Midbrain (tissue), 1 donor: Measurements from ENCODE around the gene THY1.
"Not testable (repeated sequence)": the region's sequence is repeated elsewhere in the genome, so short reads cannot be mapped to it uniquely, and the experiment has no call there.

Experiments used
- DNase-seq: peaks from one replicate; lab custom pipeline; 2025; lab: John Stamatoyannopoulos, UW

The THY1 gene

GRCh38 chr11:119417726-119418540 lies 5.0 kb downstream of the THY1 start:
- DNase-seq, result no peak

- no peak for DNase-seq
Observed at GRCh38 chr11:119416606-119417580, 6.1 kb downstream of the THY1 start.

GRCh38 chr11:119415966-119416365 lies 7.0 kb downstream of the THY1 start:
- DNase-seq, result no peak

- no peak for DNase-seq
Observed at GRCh38 chr11:119415517-119415916, 7.5 kb downstream of the THY1 start.

GRCh38 chr11:119414734-119415133 lies 8.2 kb downstream of the THY1 start:
- DNase-seq, result no peak

- no peak for DNase-seq
Observed at GRCh38 chr11:119414321-119414720, 8.7 kb downstream of the THY1 start.

GRCh38 chr11:119412072-119412471 lies 10.9 kb downstream of the THY1 start:
- DNase-seq, result no peak

- no peak for DNase-seq
Observed at GRCh38 chr11:119410501-119410900, 12.5 kb downstream of the THY1 start.

- no peak for DNase-seq
Observed at GRCh38 chr11:119409731-119410130, 13.2 kb downstream of the THY1 start.

GRCh38 chr11:119406005-119406404 lies 17.0 kb downstream of the THY1 start:
- DNase-seq, result no peak

- not testable (repeated sequence) for DNase-seq
Observed at GRCh38 chr11:119405448-119405847, 17.5 kb downstream of the THY1 start.

GRCh38 chr11:119404872-119405271 lies 18.1 kb downstream of the THY1 start:
- no peak for DNase-seq

GRCh38 chr11:119403021-119403420 lies 20.0 kb downstream of the THY1 start:
- no peak for DNase-seq

GRCh38 chr11:119402470-119402869 lies 20.5 kb downstream of the THY1 start:
- no peak for DNase-seq

GRCh38 chr11:119400860-119401259 lies 22.1 kb downstream of the THY1 start:
- DNase-seq, result no peak

GRCh38 chr11:119397740-119398139 lies 25.2 kb downstream of the THY1 start:
- DNase-seq, result no peak

GRCh38 chr11:119396835-119397234 lies 26.1 kb downstream of the THY1 start:
- DNase-seq, result no peak

- DNase-seq, result no peak
Observed at GRCh38 chr11:119391275-119391674, 31.7 kb downstream of the THY1 start.

GRCh38 chr11:119389611-119390254 lies 33.2 kb downstream of the THY1 start:
- DNase-seq, result no peak

- DNase-seq, result no peak
Observed at GRCh38 chr11:119388103-119388502, 34.9 kb downstream of the THY1 start.

- no peak for DNase-seq
Observed at GRCh38 chr11:119384332-119384731, 38.6 kb downstream of the THY1 start.

GRCh38 chr11:119382513-119382912 lies 40.5 kb downstream of the THY1 start:
- DNase-seq, result not testable (repeated sequence)
